ENCODE data around the gene CHAF1A.
A peak's percentile ranks its signal among the peaks of the same experiment; 100 is the strongest.

CHAF1A gene

DNA sequence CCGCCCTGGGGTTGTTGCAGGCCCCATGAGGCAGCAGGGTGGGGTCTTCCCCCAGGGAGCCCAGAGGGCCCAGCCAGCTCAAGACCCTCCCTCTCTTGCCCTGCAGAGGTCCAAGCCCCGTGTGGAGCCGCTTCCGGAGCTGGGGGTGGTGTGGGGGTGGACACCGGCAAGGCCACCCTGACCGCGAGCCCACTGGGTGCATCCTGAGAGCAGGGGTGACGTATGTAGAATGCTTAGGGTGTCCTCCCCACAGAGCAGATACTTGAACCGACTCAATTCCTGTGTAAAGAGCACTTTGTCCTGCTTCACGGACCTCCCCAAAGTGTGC, 40.3 kb downstream of the CHAF1A start:
- no peak for DNase-seq

- no peak for DNase-seq
These were observed 40.7 kb downstream of the CHAF1A start for GRCh38 chr19:4443188-4443587.

GRCh38 chr19:4443966-4444764, 41.7 kb downstream of the CHAF1A start:
- DNase-seq, result no peak

DNA sequence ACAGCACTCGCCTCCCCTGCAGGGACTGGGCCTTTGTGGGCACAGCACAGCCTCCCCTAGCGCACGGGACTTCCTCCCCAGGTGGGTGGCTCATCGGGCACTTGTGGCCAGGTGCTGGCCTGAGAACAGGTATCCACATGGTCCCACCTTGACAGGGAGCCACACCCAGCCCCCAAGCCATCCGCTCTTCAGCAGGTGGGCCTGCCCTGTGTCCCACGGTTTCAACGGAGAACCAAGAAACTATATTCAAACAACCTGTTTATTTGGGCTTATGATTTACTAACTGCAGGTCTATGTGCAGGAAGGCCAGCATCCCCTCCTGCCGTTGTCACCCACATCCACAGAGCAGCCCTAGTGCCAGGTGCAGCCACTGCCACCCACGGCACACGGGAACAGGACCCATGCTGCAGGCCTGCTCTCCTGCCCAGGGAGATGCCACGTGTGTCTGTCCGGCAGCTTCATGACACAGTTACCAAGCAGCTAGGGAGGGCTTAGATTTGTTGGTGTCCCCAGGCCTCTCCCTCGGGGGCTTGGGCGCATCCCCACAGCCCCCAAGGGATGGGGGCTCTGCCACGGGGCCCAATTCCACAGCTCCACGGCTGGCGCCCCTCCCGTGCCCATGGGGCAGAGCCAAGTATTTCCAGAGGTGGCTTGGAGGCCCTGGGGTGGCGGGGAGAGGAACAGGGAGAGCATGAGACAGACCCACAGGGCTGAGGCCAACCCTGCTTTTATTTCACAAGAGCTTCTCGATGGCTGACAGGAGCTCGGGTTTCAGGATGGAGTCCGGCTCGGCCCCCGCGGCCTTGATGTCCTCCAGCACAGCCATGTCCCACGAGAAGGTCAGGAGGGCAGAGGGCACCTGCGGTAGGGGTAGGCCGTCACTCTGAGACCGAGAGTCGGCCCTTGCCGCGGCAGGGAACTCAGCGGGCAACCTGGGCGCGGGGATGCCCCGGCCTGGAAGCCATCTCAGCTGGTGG, 42.6 kb downstream of the CHAF1A start:
- DNase-seq, result no peak

GRCh38 chr19:4445963-4446703, 43.7 kb downstream of the CHAF1A start:
- no peak for DNase-seq

GRCh38 chr19:4446704-4447200, 44.3 kb downstream of the CHAF1A start:
- no peak for DNase-seq

- no peak for DNase-seq
These were observed 45.1 kb downstream of the CHAF1A start for GRCh38 chr19:4447327-4448146.

- no peak for DNase-seq
These were observed 45.9 kb downstream of the CHAF1A start for GRCh38 chr19:4448147-4448985.

GRCh38 chr19:4449022-4449638, 46.7 kb downstream of the CHAF1A start:
- no peak for DNase-seq

DNA sequence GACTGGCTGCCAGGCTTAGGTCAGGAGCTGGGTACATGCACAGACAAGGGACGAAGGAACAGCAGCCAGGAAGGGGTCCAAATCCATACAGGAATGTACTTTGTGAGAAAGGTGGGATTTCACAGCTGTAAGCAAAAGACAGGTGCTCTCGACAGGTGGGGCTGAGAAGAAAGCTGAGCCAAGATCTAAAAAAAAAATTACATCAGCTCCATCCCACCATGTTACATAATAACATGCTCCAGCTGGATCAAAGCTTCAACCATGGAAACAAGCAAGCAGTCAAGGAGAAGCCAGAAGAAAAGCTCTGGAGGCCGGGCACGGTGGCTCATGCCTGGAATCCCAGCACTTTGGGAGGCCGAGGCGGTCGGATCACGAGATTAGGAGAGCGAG, 47.2 kb downstream of the CHAF1A start:
- DNase-seq, result no peak

- no peak for DNase-seq
These were observed 50.0 kb downstream of the CHAF1A start for GRCh38 chr19:4452230-4452990.

DNA sequence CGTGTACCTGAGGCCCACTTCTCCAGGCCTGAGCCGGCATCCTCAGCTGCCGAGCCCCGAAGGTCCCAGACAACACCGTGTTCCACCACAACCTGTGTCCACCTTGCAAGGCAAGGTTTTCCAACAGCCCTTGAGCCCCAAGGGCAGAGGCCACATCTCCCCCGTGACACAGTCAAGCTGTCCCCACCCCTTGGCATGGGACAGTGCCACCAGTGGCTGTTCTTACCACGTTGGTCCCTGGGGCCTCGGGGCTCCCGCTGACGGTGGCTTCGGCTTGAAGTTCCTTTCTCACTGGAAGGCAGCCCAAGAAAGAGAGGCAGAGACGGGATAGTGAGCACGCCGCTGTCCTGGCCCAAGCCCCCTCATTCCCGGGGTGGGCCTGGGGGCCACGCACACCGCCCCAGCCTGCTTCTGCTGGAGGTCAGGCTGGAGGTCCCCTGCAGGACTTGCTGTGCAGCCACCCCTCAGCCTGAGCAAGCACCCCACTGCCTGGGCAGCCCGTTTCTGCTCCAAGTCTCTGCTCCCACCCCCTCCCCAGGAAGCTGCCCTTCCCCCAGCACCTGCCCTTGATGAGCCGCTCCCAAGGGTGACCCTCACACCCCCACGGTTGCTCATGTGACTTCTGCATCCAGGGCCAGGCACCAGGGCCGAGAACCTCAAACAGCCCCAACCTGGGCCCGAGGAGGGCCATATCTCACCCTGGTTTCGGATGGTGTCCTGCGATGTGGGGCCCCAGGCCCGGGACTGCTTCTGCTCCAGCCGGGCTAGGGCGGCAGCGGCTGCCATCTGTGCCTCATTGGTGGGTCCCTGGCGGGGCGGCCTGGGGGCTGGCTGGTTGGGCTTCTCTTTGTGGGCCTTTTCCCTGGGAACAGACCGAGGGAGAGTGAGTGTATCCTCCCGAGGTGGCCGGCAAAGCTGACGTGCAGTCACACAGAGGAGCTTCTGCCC, 51.1 kb downstream of the CHAF1A start:
- no peak for DNase-seq

DNA sequence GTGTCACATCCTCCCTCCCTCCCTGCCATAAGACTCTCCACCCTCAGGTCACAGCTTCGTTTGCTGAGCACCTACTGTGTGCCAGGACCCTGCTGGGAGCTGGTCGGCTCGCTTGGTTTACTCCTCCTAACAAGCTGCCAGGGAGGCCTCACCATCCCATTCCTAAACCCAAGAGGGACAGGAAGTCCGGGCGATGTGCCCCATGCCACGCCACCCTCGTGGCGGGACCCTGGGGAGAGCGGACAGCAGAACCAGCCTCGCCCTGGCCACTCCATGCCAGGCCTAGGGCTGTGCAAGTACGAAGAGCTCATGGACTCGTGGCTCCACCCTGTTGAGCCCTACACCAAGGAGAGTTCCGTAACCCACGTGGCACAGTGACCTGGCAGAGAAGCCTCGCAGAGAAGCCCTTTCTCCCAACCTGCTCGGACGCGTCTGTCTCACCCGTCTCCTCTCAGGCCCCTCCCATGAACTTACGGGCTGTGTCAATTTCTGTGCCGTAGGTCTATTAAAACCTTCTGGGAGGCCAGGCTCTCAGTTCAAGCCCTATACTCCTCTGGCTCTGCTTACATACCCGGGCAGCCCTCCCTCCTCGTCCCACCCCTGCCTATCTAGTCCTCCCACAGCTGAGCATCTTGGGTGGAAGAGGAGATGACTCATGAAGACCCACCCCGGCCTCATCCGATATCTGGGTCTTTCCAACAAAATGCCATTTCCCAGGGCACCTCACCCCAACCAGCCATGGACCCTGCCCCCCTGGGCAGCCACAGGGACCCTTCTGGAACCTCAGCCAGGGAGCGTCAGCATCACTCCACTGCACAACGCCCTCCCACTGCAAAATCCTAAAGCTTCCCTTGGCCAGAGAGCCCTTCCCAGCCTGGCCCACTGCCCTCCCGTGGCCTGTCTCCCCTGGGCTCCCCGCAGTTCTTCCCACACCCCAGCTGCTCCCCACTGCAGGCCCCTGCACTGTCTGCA, 52.6 kb downstream of the CHAF1A start:
- DNase-seq, result no peak

DNA sequence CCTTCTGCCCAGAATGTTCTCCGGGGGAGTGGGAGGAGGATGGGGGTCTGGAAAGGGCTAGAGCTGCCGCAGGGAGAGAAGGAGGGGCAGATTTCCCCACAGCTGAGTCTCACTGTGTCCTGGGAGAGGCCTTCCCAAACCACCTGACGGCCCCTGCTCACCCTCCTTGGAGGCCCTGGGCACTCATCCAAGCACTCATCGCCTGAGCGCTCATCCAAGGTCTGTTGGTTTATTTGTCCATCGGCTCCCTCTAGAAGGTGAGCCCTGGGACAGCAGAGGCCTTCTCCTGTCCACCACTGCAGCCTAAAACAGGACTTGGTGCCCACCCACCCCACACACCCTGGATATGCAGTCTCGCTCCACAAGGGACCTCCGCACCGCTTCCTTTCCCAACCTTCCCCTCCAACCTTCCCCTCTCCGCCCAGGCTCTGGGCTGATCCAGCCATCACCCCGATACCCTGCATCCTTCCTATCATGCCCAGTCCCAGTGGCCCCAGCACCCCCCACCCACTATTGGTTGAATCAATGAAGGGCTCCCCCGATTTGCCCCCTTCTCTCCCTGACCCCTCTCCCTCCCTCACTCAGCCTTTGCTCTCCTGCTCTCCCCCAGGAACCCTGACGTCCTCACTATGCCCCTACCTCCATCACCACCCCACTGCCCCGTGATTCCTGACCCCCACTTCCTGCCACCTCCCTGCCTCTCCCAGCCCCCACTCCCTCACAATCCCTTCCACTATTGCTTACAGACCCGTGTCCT, 53.5 kb downstream of the CHAF1A start:
- peak; percentile 2 for DNase-seq

- DNase-seq, result no peak
These were observed 54.0 kb downstream of the CHAF1A start for GRCh38 chr19:4456476-4456842.

DNA sequence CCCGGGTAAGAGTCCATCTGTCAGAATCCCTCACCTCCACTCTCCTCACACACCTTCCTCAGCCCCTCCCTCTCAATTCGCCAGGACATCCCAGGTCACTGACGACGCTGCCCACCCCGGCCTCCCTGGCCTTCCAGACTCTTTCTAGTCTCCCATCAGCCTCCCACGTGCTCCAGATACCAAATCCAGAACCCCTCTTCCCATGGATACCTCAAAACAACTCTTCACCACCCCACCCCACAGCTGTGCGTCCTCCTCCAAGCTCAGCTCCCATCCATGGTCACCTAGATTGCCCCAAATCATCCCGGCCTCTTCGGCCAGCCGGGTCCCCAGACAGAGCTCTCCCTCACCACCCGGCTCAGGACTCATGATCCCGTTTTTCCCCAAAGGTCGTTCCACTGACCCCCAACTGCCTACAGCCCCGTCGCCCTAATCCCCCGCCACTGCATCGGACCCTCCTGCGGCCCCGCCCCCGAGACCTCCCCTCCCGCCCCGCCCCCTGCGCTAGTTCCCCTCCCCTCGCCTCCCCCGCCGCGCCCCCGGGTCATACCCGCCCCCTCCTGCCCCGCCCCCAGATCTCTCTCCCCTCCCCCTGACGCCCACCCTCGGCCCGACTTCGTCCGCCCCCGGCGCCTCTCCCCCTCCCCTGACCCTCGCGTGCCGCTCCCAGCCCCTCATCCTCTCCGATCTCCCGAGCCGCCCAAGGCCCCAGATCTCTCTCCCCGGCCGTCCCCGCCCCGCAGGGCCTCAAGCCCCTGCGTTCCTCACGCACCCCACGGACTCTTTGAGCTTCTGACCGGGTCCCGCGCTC, 54.6 kb downstream of the CHAF1A start:
- no peak for DNase-seq

All from SHP77 treated with DMSO at 0.1 percent for 48 hours (cell line).